Activated B cell treated with CpG ODN at 0.5 μM for 24 hours (primary cell): ENCODE data around the gene PCDHA1. TPM values are rescaled to one million over a fixed set of nuclear protein-coding genes. Genes with fewer than 3 reads are reported as not detected.

Source experiments
- ATAC-seq: fragments of 200-7000 bp; cut with Tn5 transposase; one replicate; pipeline ENCODE4 v1.10.0; 2021; ENCODE audit warnings: low read depth, mild to moderate bottlenecking, moderate library complexity
- CTCF ChIA-PET: fragments of 350-600 bp; sonication (Branson Sonifier 250); formaldehyde crosslinking; loops from one replicate; lab custom pipeline; 2021; ENCODE audit warnings: antibody characterized with exemption; lab: Charles Lee
- POLR2A ChIA-PET: fragments of 350-600 bp; sonication (Branson Sonifier 250); formaldehyde crosslinking; loops from one replicate; lab custom pipeline; 2021; ENCODE audit warnings: antibody characterized with exemption; lab: Charles Lee
- DNase-seq: peaks from one replicate; pipeline ENCODE4 v3.0.0; 2022
- H3K27ac Mint-ChIP-seq: one replicate; pipeline ENCODE4 v1.8.0; 2020; ENCODE audit warnings: mixed read lengths
- H3K27me3 Mint-ChIP-seq: one replicate; pipeline ENCODE4 v1.8.0; 2021; ENCODE audit warnings: mixed read lengths
- H3K36me3 Mint-ChIP-seq: one replicate; pipeline ENCODE4 v1.8.0; 2021; ENCODE audit warnings: low read depth, mixed read lengths
- H3K4me1 Mint-ChIP-seq: one replicate; pipeline ENCODE4 v1.8.0; 2021; ENCODE audit warnings: mixed read lengths
- H3K4me3 Mint-ChIP-seq: one replicate; pipeline ENCODE4 v1.8.0; 2020; ENCODE audit warnings: mild to moderate bottlenecking, mixed read lengths
- H3K9me3 Mint-ChIP-seq: one replicate; pipeline ENCODE4 v1.8.0; 2020; ENCODE audit warnings: mixed read lengths
- CTCF ChIP-seq: fragments of 200-600 bp; IDR thresholded peaks from one replicate; pipeline ENCODE4 v1.8.0; 2022; ENCODE audit warnings: antibody characterized with exemption, mild to moderate bottlenecking
- intact Hi-C: fragments of 100-400 bp; cut with micrococcal nuclease; formaldehyde crosslinking; loops from one replicate; pipeline ENCODE4 v1.15.1; 2024
- total RNA-seq: library from RNA; stranded (reverse); gene quantifications from 2 replicates; pipeline ENCODE4 v1.2.3, GENCODE V29; 2022

Gene PCDHA1
- total RNA-seq, 1 donor from 2014 or later, result not detected

- Mint-ChIP-seq H3K4me1 (no peaks in the 10 kb centered on the region), H3K27me3 (peaks cover 3% of the 10 kb centered on the region), H3K36me3 (no peaks in the 10 kb centered on the region), H3K9me3 (no peaks in the 10 kb centered on the region), H3K27ac (no peak overlapping the region), H3K4me3 (no peak overlapping the region)
- intact Hi-C loops, result loop anchor here (5.0 kb wide), 1 partner anchor 679 kb away; the partner anchor contains the start of gene SLC4A9
- no peak for DNase-seq
- ChIA-PET POLR2A (interaction anchor here (0.6 kb wide), 1 partner anchor 294 kb away, joined by 3 read pairs; no protein-coding TSS in a partner anchor), CTCF (no interaction called here)
- TF ChIP-seq CTCF, result no peak
- ATAC-seq, result no peak
These were observed 255.5 kb downstream of the PCDHA1 start for GRCh38 chr5:141041427-141041785.

- H3K9me3 Mint-ChIP-seq, result no peaks in the 10 kb centered on the region
- TF ChIP-seq CTCF, result no peak
- ATAC-seq (no peak), DNase-seq (no peak)
- no peaks in the 10 kb centered on the region for H3K4me1 Mint-ChIP-seq
- POLR2A ChIA-PET, result no interaction called here
- H3K27me3 Mint-ChIP-seq, result peaks cover 3% of the 10 kb centered on the region
- intact Hi-C loops, result loop anchor here (5.0 kb wide), 1 partner anchor 680 kb away; the partner anchor contains the start of gene SLC4A9
- CTCF ChIA-PET, result no interaction called here
- no peak overlapping the region for H3K4me3 Mint-ChIP-seq
- no peaks in the 10 kb centered on the region for H3K36me3 Mint-ChIP-seq
- no peak overlapping the region for H3K27ac Mint-ChIP-seq
These were observed 256.6 kb downstream of the PCDHA1 start for GRCh38 chr5:141042555-141042954.

GRCh38 chr5:141050622-141051520 is 264.9 kb downstream of the PCDHA1 start, which contains the start of gene PCDHB1:
TSS of gene PCDHB1 (plus strand) at chr5:141051374. CDS start at chr5:141051471, 97 bp downstream.
- ATAC-seq (no peak), DNase-seq (no peak)
- Mint-ChIP-seq H3K27ac (no peak within 1 kb of the TSS), H3K4me3 (peak within 1 kb of the TSS; percentile 11), H3K36me3 (no peaks in the 10 kb centered on the region), H3K27me3 (peaks cover 22% of the 10 kb centered on the region), H3K9me3 (peaks cover 4% of the 10 kb centered on the region), H3K4me1 (peaks cover 3% of the 10 kb centered on the region)
- TF ChIP-seq CTCF, result no peak
- ChIA-PET POLR2A (no interaction called here), CTCF (no interaction called here)
- intact Hi-C loops, result no loop called here

GRCh38 chr5:141051521-141051866 is 265.6 kb downstream of the PCDHA1 start:
- CTCF ChIA-PET, result no interaction called here
- Mint-ChIP-seq H3K36me3 (no peaks in the 10 kb centered on the region), H3K9me3 (peaks cover 4% of the 10 kb centered on the region), H3K4me3 (peak overlapping the region; percentile 11), H3K4me1 (peaks cover 3% of the 10 kb centered on the region), H3K27ac (no peak overlapping the region), H3K27me3 (peaks cover 21% of the 10 kb centered on the region)
- ATAC-seq (no peak), DNase-seq (no peak)
- intact Hi-C loops, result no loop called here
- no peak for TF ChIP-seq CTCF
- POLR2A ChIA-PET, result no interaction called here

Other genes starting within 250 kb of the PCDHA1 start
- gene EIF4EBP3, start 238.5 kb upstream of the PCDHA1 start, total RNA-seq, result 14.4 and 18.2 TPM in 2 replicates
- gene SRA1, start 228.7 kb upstream of the PCDHA1 start, total RNA-seq, result 41.1 and 41.8 TPM in 2 replicates
- gene APBB3, start 221.5 kb upstream of the PCDHA1 start, total RNA-seq, result 36.0 and 37.5 TPM in 2 replicates
- gene SLC35A4, start 221.3 kb upstream of the PCDHA1 start, total RNA-seq, result 76.0 and 77.9 TPM in 2 replicates
- gene CD14, start 153.0 kb upstream of the PCDHA1 start, total RNA-seq, result 0.54 and 1.2 TPM in 2 replicates
- gene TMCO6, start 146.7 kb upstream of the PCDHA1 start, total RNA-seq, result 20.1 and 23.3 TPM in 2 replicates
- 52.2 and 63.6 TPM in 2 replicates for gene NDUFA2, start 138.5 kb upstream of the PCDHA1 start, total RNA-seq
- 104 and 114 TPM in 2 replicates for gene IK, start 138.3 kb upstream of the PCDHA1 start, total RNA-seq
- 33.8 and 36.9 TPM in 2 replicates for gene WDR55, start 121.2 kb upstream of the PCDHA1 start, total RNA-seq
- 2.6 and 3.4 TPM in 2 replicates for gene DND1, start 112.6 kb upstream of the PCDHA1 start, total RNA-seq
- 78.2 and 84.0 TPM in 2 replicates for gene HARS1, start 94.8 kb upstream of the PCDHA1 start, total RNA-seq
- gene HARS2, start 94.7 kb upstream of the PCDHA1 start, total RNA-seq, result 45.7 and 48.5 TPM in 2 replicates
- 67.8 and 70.2 TPM in 2 replicates for gene ZMAT2, start 85.7 kb upstream of the PCDHA1 start, total RNA-seq
- gene PCDHA2, start 8.7 kb downstream of the PCDHA1 start, total RNA-seq, result not detected in 2 replicates
- gene PCDHA3, start 14.9 kb downstream of the PCDHA1 start, total RNA-seq, result not detected in 2 replicates
- gene PCDHA4, start 20.9 kb downstream of the PCDHA1 start, total RNA-seq, result not detected in 2 replicates
- not detected in 2 replicates for gene PCDHA5, start 35.5 kb downstream of the PCDHA1 start, total RNA-seq
- gene PCDHA6, start 41.8 kb downstream of the PCDHA1 start, total RNA-seq, result not detected in 2 replicates
- not detected in 2 replicates for gene PCDHA7, start 48.1 kb downstream of the PCDHA1 start, total RNA-seq
- gene PCDHA8, start 55.0 kb downstream of the PCDHA1 start, total RNA-seq, result not detected in 2 replicates
- gene PCDHA9, start 62.2 kb downstream of the PCDHA1 start, total RNA-seq, result not detected in 2 replicates
- 0.07 TPM in 1 of 2 replicates, not detected in the other for gene PCDHA10, start 69.8 kb downstream of the PCDHA1 start, total RNA-seq
- not detected in 2 replicates for gene PCDHA11, start 82.8 kb downstream of the PCDHA1 start, total RNA-seq
- not detected in 2 replicates for gene PCDHA12, start 89.2 kb downstream of the PCDHA1 start, total RNA-seq
- not detected in 2 replicates for gene PCDHA13, start 96.0 kb downstream of the PCDHA1 start, total RNA-seq
- gene PCDHAC1, start 140.2 kb downstream of the PCDHA1 start, total RNA-seq, result not detected in 2 replicates
- gene PCDHAC2, start 180.3 kb downstream of the PCDHA1 start, total RNA-seq, result not detected in 2 replicates